Measurements from ENCODE around the gene CFAP410. TPM values are rescaled to one million over a fixed set of nuclear protein-coding genes. Genes with fewer than 3 reads are reported as not detected.

The CFAP410 gene
- total RNA-seq, 2 donors from 2014 or later = 48.8 to 51.3 TPM

- ATAC-seq (ENCODE audit: insufficient number of reproducible peaks, low FRiP score, low read depth) = no peak
- H3K36me3 ChIP-seq = peaks cover 10% of the 10 kb centered on the region
- TF ChIP-seq CTCF (IDR thresholded peaks at IDR 0.05) = no peak
These were observed 3.7 kb downstream of the CFAP410 start for GRCh38 chr21:44335266-44336059.

GRCh38 chr21:44334329-44335030 lies 4.7 kb downstream of the CFAP410 start:
- ATAC-seq (ENCODE audit: insufficient number of reproducible peaks, low FRiP score, low read depth) = no peak
- Histone ChIP-seq H3K27me3 (replicated peaks; ENCODE audit: insufficient read depth) (no peaks in the 10 kb centered on the region), H3K9me3 (no peaks in the 10 kb centered on the region), H3K4me3 (no peak overlapping the region), H3K36me3 (peaks cover 10% of the 10 kb centered on the region), H3K27ac (no peak overlapping the region), H3K4me1 (ENCODE audit: control insufficient read depth in 1 of 2, low read depth in 2 of 2) (peaks cover 0 to 4% of the 10 kb centered on the region in 2 donors)
- no peak for TF ChIP-seq CTCF (IDR thresholded peaks at IDR 0.05)
- DNase-seq (ENCODE audit: low spot score) = no peak

More at GRCh38 chr21:44335266-44336059, 3.7 kb downstream of the CFAP410 start:
- Histone ChIP-seq H3K4me3 (no peak overlapping the region), H3K27me3 (replicated peaks; ENCODE audit: insufficient read depth) (no peaks in the 10 kb centered on the region), H3K4me1 (ENCODE audit: control insufficient read depth in 1 of 2, low read depth in 2 of 2) (peaks cover 4 to 7% of the 10 kb centered on the region in 2 donors), H3K9me3 (no peaks in the 10 kb centered on the region), H3K27ac (no peak overlapping the region)
- no peak for DNase-seq (ENCODE audit: low spot score)

- Histone ChIP-seq H3K36me3 (peaks cover 10% of the 10 kb centered on the region), H3K27me3 (replicated peaks; ENCODE audit: insufficient read depth) (no peaks in the 10 kb centered on the region), H3K9me3 (no peaks in the 10 kb centered on the region), H3K4me1 (ENCODE audit: control insufficient read depth in 1 of 2, low read depth in 2 of 2) (peaks cover 0 to 4% of the 10 kb centered on the region in 2 donors), H3K27ac (no peak overlapping the region), H3K4me3 (no peak overlapping the region)
- no peak for ATAC-seq (ENCODE audit: insufficient number of reproducible peaks, low FRiP score, low read depth)
- TF ChIP-seq CTCF (IDR thresholded peaks at IDR 0.05) = no peak
- no peak for DNase-seq (ENCODE audit: low spot score)
These were observed 5.5 kb downstream of the CFAP410 start for GRCh38 chr21:44333509-44334328.

- no peaks in the 10 kb centered on the region for H3K27me3 ChIP-seq (replicated peaks; ENCODE audit: insufficient read depth)
- ATAC-seq (ENCODE audit: insufficient number of reproducible peaks, low FRiP score, low read depth) (no peak), DNase-seq (ENCODE audit: low spot score) (no peak)
- peaks cover 10% of the 10 kb centered on the region for H3K36me3 ChIP-seq
- no peak overlapping the region for H3K27ac ChIP-seq
- no peak overlapping the region for H3K4me3 ChIP-seq
- TF ChIP-seq CTCF (IDR thresholded peaks at IDR 0.05) = no peak
- peaks cover 0 to 1% of the 10 kb centered on the region in 2 donors for H3K4me1 ChIP-seq (ENCODE audit: control insufficient read depth in 1 of 2, low read depth in 2 of 2)
- H3K9me3 ChIP-seq = no peaks in the 10 kb centered on the region
These were observed 6.2 kb downstream of the CFAP410 start for GRCh38 chr21:44332965-44333364.

- H3K27ac ChIP-seq = no peak overlapping the region
These were observed 6.8 kb downstream of the CFAP410 start for GRCh38 chr21:44332383-44332782.

More at GRCh38 chr21:44332383-44332782, 6.8 kb downstream of the CFAP410 start:
- TF ChIP-seq CTCF (IDR thresholded peaks at IDR 0.05) = no peak
- Histone ChIP-seq H3K4me3 (no peak overlapping the region), H3K9me3 (no peaks in the 10 kb centered on the region), H3K36me3 (peaks cover 10% of the 10 kb centered on the region), H3K27me3 (replicated peaks; ENCODE audit: insufficient read depth) (no peaks in the 10 kb centered on the region), H3K4me1 (ENCODE audit: control insufficient read depth in 1 of 2, low read depth in 2 of 2) (no peaks in the 10 kb centered on the region)
- DNase-seq (ENCODE audit: low spot score) = no peak
- ATAC-seq (ENCODE audit: insufficient number of reproducible peaks, low FRiP score, low read depth) = no peak
